HEK293T (cell line): ENCODE results near the gene ALKAL2.

ENCODE experiments used
- BHLHE40 ChIP-seq: fragments of 450-650 bp; IDR thresholded peaks from 2 replicates; pipeline ENCODE4 v1.6.1; 2016; ENCODE audit warnings: mild to moderate bottlenecking, moderate library complexity, borderline replicate concordance
- ELF4 ChIP-seq: fragments of 450-650 bp; IDR thresholded peaks from 2 replicates; pipeline ENCODE4 v1.6.1; 2017; ENCODE audit warnings: antibody characterized with exemption

- no peak for TF ChIP-seq BHLHE40
- TF ChIP-seq ELF4 = no peak
These were observed 34.7 kb downstream of the ALKAL2 start for GRCh38 chr2:253202-253638.
